Ishikawa (cell line): ENCODE results near the gene TBL2.

ENCODE experiments used
- CEBPB ChIP-seq: IDR thresholded peaks from 2 replicates; pipeline ENCODE4 v1.6.1; 2012
- CREB1 ChIP-seq: IDR thresholded peaks from 2 replicates; pipeline ENCODE4 v1.6.1; 2012; ENCODE audit warnings: low read depth
- EGR1 ChIP-seq: IDR thresholded peaks from 2 replicates; pipeline ENCODE4 v1.6.1; 2012
- EP300 ChIP-seq: IDR thresholded peaks from 2 replicates; pipeline ENCODE4 v1.6.1; 2012; ENCODE audit warnings: borderline replicate concordance
- FOXM1 ChIP-seq: IDR thresholded peaks from 2 replicates; pipeline ENCODE4 v1.6.1; 2012; ENCODE audit warnings: low read depth, borderline replicate concordance
- NFIC ChIP-seq: IDR thresholded peaks from 2 replicates; pipeline ENCODE4 v1.6.1; 2012
- RAD21 ChIP-seq: IDR thresholded peaks from 2 replicates; pipeline ENCODE4 v1.6.1; 2012; ENCODE audit warnings: low read depth
- TAF1 ChIP-seq: IDR thresholded peaks from 2 replicates; pipeline ENCODE4 v1.6.1; 2012; ENCODE audit warnings: low read depth, mild to moderate bottlenecking
- TCF12 ChIP-seq: IDR thresholded peaks from 2 replicates; pipeline ENCODE4 v1.6.1; 2012; ENCODE audit warnings: low read depth
- TEAD4 ChIP-seq: IDR thresholded peaks from 2 replicates; pipeline ENCODE4 v1.6.1; 2012
- YY1 ChIP-seq: IDR thresholded peaks from 2 replicates; pipeline ENCODE4 v1.6.1; 2012; ENCODE audit warnings: low read depth
- ZBTB7A ChIP-seq: IDR thresholded peaks from 2 replicates; pipeline ENCODE4 v1.6.1; 2012; ENCODE audit warnings: low read depth
- TF ChIP-seq, protein P1 (sequence below): IDR thresholded peaks from 2 replicates; pipeline ENCODE4 v1.6.1; 2012; ENCODE audit warnings: low read depth, mild to moderate bottlenecking
- TF ChIP-seq, protein P2 (sequence below): IDR thresholded peaks from 2 replicates; pipeline ENCODE4 v1.6.1; 2012
- TF ChIP-seq, protein P3 (sequence below): IDR thresholded peaks from 2 replicates; pipeline ENCODE4 v1.6.1; 2012

TBL2 gene

DNA sequence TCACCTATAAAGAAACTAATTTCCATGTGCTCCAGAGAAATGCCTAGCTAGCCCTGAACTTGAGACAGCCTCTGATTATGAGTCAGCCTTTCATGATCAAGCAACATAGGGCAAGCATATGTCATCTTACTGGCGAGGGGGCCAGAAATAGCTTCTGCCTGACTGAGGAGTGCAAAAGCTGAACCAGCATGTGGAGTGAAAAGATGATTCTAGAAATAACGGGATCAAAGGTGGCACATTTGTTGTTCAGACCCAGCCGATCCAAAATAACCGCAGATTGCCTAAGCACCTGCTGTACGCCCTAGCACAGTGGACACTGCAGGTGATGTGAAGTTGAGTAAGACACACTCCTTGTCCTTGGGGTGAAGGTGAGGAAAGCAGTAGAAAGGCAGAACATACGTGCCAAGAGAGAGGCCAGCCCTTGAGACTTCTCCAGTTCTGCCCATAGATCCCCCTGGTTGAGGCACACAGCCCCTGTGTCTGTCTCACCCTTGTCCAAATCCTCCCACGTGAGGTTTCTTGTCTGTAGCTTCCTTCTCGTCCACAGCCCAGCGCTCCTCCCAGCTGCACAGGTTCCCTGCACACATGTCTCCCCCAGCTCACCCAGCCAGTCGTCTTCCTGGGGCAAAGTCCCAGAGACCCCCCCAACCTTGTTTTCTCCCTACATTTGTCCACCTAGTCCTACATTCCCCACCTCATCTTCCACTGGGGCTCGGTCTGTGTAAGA is 18.1 kb downstream of the TBL2 start:
- TF ChIP-seq, protein P1, sequence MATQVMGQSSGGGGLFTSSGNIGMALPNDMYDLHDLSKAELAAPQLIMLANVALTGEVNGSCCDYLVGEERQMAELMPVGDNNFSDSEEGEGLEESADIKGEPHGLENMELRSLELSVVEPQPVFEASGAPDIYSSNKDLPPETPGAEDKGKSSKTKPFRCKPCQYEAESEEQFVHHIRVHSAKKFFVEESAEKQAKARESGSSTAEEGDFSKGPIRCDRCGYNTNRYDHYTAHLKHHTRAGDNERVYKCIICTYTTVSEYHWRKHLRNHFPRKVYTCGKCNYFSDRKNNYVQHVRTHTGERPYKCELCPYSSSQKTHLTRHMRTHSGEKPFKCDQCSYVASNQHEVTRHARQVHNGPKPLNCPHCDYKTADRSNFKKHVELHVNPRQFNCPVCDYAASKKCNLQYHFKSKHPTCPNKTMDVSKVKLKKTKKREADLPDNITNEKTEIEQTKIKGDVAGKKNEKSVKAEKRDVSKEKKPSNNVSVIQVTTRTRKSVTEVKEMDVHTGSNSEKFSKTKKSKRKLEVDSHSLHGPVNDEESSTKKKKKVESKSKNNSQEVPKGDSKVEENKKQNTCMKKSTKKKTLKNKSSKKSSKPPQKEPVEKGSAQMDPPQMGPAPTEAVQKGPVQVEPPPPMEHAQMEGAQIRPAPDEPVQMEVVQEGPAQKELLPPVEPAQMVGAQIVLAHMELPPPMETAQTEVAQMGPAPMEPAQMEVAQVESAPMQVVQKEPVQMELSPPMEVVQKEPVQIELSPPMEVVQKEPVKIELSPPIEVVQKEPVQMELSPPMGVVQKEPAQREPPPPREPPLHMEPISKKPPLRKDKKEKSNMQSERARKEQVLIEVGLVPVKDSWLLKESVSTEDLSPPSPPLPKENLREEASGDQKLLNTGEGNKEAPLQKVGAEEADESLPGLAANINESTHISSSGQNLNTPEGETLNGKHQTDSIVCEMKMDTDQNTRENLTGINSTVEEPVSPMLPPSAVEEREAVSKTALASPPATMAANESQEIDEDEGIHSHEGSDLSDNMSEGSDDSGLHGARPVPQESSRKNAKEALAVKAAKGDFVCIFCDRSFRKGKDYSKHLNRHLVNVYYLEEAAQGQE = no peak

DNA sequence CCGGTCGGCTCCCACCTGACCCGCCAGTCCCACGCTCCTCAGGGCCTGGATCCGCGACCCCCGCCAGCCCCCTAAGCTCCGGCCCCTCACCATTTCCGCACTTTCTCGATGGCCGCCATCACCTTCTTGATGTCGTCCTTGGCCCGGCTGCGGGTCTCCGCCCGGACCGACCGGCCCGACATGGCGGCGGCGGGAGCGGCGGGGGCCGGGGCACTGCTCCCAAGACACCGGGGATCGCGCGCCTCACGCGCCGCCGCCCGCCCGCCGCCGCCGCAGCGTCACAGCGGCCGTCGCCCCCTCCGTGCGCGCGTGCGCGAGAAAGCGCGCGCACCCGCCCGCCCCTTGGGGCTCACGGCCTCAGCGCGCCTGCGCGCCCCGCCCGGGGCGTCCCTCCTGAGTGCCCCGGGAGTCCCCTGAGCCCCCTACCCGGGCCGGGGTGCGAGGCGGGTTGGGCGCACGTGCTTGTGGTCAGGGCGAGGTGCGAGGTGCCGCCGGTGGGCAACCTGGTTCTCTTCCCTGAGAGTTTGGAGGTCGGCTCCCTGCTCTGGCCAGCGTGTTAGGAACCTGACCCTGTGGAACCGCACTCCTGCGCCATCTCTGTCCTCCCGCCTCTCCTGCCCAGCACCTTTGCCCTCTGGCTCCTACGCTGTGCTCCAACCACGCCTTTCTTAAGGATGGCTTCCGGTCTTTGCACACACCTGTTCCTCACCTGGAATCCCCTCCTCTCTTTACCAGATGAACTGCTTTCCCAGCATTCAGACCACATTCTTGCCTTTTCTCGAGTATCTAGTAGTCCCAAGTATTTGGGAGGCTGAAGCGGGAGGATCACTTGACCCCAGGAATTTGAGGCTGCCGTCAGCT is 20.8 kb downstream of the TBL2 start, which contains the start of gene BCL7B:
Gene BCL7B (minus strand): TSS at position 294 of the 861 bp plus-strand sequence. CDS start 112 bp downstream, at position 182.
- TF ChIP-seq TCF12 (no peak; the same call in 1 of the 2 replicates), FOXM1 (no peak), CEBPB (no peak), TAF1 (peak; percentile 24; the same call in 1 of the 2 replicates), TEAD4 (no peak), RAD21 (no peak), EP300 (no peak), EGR1 (no peak), YY1 (0 out of 2 replicates have a peak, but pooled peaks have one; percentile 30), NFIC (no peak), CREB1 (no peak), ZBTB7A (peak; percentile 98)
- TF ChIP-seq, protein P2, sequence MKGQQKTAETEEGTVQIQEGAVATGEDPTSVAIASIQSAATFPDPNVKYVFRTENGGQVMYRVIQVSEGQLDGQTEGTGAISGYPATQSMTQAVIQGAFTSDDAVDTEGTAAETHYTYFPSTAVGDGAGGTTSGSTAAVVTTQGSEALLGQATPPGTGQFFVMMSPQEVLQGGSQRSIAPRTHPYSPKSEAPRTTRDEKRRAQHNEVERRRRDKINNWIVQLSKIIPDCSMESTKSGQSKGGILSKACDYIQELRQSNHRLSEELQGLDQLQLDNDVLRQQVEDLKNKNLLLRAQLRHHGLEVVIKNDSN = peak; percentile 41; the same call in 1 of the 2 replicates
- TF ChIP-seq, protein P3, sequence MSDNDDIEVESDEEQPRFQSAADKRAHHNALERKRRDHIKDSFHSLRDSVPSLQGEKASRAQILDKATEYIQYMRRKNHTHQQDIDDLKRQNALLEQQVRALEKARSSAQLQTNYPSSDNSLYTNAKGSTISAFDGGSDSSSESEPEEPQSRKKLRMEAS = peak; percentile 99
- TF ChIP-seq, protein P1 = no peak

DNA sequence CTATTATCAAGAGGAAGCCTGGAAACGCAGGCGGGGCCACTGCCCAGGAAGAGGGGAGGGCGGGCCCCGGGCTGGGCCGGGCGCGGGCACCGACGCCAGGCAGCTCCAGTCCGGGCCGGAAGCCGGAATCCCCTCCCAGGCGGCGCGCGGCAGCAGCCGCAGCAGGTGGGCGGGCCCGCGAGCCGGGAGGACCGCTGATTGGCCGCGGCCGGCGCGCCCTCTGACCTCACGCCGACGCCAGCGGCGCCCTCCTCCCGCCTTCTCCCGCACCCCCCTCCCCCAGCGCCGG is 21.3 kb downstream of the TBL2 start:
- no peak for TF ChIP-seq TEAD4
- 0 out of 2 replicates have a peak, but pooled peaks have one; percentile 34 for TF ChIP-seq CREB1

DNA sequence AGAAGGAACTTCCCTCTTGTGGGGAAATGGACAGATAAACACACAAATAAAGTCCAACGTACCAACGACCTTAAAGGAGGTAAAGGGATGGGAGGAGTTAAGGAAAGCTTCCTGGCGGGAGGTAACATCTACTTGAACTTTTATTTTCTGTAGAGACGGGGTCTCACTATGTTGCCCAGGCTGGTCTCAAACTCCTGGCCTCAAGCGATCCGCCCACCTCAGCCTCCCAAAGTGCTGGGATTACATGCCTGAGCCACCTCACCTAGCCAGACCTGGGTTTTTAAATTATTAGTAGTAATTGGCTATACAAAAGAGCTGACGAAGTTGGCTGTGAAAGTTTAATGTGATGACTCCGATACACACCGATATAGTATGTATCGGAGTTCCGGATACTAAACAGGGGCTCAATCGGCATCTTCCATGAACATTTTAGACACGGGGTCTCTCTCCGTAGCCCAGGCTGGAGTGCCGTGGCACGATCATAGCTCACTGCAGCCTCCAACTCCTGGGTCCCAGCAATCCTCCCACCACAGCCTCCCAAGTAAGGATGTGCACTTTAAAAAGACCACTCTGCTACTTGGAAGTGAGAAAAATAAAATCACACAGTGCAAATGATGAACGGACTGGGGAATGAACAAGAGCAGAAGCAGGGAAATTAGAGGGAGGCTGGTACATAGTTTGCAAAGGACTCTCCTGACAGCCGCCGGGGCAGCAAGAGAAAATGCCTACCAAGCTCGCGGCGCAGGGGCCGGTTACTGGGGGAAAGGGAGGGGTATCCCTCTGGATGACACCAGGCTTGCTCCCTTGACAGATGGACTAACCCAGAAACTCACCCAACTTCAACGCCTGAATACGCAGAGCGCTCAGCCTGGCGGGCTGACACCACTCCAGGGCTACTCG is 21.9 kb downstream of the TBL2 start:
- TF ChIP-seq TCF12 (no peak), NFIC (no peak), TEAD4 (no peak), EGR1 (no peak), RAD21 (no peak), YY1 (no peak; the same call in 1 of the 2 replicates), FOXM1 (no peak), EP300 (no peak), CREB1 (no peak)
- TF ChIP-seq, protein P3 = no peak
- TF ChIP-seq, protein P2 = no peak
- TF ChIP-seq, protein P1 = no peak
